ENCODE data around the gene AREL1.

DNA sequence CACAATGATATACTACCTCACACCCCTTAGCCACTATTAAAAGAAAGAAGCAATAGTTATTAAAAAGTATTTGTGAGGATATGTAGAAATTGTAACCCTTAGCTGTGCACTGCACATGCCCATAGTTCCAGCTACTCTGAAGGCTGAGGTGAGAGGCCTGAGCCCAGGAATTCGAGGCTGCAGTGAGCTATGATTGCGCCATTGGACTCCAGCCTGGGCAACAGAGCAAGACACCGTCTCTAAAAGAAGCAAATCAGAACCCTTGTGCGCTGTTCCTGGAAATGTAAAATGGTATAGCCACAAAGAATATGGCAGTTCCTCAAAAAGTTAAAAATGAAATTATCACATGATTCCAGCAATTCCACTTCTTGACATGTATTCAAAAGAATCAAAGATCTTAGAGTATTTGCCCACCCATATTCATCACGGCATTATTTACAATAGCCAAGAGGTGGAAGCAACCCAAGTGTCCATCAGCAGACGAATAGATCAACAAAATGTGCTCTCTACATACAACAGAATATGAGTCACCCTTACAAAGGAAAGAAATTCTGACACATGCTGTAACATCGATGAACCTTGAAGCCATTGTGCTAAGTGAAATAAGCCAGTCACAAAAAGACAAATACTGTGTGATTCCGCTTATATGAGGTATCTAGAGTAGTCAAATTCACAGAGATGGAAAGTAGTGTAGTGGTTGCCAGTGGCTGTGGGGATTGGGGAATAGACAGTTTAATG lies 26.6 kb upstream of the AREL1 start:
- TF ChIP-seq, protein P1, sequence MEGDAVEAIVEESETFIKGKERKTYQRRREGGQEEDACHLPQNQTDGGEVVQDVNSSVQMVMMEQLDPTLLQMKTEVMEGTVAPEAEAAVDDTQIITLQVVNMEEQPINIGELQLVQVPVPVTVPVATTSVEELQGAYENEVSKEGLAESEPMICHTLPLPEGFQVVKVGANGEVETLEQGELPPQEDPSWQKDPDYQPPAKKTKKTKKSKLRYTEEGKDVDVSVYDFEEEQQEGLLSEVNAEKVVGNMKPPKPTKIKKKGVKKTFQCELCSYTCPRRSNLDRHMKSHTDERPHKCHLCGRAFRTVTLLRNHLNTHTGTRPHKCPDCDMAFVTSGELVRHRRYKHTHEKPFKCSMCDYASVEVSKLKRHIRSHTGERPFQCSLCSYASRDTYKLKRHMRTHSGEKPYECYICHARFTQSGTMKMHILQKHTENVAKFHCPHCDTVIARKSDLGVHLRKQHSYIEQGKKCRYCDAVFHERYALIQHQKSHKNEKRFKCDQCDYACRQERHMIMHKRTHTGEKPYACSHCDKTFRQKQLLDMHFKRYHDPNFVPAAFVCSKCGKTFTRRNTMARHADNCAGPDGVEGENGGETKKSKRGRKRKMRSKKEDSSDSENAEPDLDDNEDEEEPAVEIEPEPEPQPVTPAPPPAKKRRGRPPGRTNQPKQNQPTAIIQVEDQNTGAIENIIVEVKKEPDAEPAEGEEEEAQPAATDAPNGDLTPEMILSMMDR (IDR thresholded peaks at IDR 0.05): no peak
- no peak for TF ChIP-seq POLR2A (IDR thresholded peaks at IDR 0.05)
- no peak for TF ChIP-seq EP300 (IDR thresholded peaks at IDR 0.05)

Data from sigmoid colon (tissue), 4 donors.